GM18520 (cell line): Measurements from ENCODE around the gene EMC10.
"Not testable (repeated sequence)": the region's sequence is repeated elsewhere in the genome, so short reads cannot be mapped to it uniquely, and the experiment has no call there.

ENCODE experiments used
- ATAC-seq: cut with Tn5 transposase; IDR thresholded peaks from one replicate; pipeline ENCODE4 v1.9.1; 2021; ENCODE audit not compliant: unreplicated experiment

Gene EMC10

DNA sequence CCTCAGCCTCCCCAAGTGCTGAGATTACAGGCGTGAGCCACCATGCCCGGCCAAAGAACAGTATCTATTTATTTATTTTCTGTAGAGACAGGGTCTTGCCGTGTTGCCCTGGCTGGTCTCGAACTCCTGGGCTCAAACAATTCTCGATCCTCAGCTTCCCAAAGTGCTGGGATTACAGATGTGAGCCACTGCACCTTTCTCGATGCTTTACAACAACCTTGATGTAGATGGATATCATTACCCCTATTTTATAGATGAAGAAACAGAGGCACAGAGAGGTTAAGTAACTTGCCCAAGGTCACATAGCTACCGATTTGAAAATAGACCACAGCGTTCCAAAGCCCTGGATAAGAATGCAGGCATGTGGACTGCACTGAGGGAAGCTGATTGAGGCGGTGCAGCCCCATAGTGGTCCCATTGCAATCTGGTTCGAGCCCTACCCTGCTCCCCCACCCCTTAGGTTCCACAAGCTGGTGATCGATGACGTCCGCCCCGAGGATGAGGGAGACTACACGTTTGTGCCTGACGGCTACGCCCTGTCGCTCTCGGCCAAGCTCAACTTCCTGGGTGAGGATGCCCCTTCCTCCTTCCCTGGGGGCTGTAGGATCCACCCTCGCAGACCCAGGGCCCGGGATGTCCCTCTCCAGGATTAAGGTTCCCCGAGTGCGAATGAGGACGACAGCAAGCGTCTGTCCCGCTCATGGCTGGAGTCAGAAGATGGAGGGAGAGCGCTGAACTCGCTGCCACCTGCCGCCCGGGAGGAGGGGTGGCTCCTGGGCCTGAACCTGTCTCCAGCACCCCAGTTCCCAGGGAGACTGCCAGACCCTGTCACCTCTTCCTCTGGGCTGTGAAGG lies 25.7 kb upstream of the EMC10 start:
- ATAC-seq = no peak

GRCh38 chr19:50451223-50451534 lies 25.1 kb upstream of the EMC10 start:
- no peak for ATAC-seq

DNA sequence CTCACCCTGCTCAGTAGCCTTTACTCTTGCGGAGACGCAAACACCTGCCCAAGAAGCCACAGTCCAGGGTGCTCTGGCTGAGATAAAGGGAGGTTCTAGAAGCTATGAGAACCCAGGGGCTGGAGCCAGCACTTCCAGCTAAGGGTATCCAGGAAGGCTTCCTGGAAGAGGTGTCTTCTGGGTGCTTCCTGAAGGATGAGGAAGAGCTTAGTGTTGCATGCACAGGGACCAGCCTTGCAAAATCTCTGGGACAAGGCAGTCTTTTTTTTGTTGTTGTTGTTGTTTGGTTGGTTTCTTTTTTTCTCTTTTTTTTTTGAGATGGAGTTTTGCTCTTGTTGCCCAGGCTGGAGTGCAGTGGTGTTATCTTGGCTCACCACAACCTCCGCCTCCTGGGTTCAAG lies 23.1 kb upstream of the EMC10 start:
- ATAC-seq = no peak

- no peak for ATAC-seq
Observed at GRCh38 chr19:50455992-50456391, 20.3 kb upstream of the EMC10 start.

- no peak for ATAC-seq
Observed at GRCh38 chr19:50457300-50457699, 19.0 kb upstream of the EMC10 start.

DNA sequence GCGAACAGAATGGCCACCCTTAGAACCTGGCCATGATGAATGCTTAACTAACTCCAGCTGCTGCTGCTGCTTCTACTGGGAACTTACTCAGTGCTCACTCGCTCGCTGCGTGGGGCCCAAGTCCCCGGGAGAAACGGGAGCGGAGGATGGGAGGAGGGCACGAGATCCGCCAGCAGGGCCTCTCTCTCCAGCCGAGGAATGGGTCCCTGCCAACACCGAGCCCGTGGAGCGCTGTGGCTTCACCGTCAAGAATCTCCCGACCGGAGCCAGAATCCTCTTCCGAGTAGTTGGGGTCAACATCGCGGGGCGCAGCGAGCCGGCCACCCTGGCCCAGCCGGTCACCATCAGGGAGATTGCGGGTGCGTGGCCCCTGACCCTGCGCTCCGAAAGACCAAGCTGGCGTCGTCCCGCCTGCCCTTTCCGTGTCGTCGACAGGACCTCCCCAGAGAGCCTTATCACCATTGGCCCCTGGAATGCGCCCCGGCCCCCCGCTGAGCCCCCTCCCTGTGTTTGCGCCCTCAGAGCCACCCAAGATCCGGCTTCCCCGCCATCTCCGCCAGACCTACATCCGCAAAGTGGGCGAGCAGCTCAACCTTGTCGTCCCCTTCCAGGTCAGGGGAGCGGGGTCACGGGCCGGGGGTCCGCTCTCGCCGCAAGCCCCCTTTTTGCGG lies 17.8 kb upstream of the EMC10 start:
- no peak for ATAC-seq

DNA sequence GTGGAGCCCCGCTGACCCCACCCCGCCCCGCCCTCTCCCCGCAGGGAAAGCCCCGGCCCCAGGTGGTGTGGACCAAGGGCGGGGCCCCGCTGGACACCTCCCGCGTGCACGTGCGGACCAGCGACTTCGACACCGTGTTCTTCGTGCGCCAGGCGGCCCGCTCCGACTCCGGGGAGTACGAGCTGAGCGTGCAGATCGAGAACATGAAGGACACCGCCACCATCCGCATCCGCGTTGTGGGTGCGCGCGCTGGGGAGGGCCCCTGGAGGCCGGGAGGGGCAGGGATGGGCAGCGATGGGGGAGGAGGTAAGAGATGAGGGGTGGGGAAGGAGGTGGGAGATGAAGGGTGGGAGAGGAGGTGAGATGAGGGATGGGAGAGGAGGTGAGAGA lies 17.2 kb upstream of the EMC10 start:
- ATAC-seq = no peak

DNA sequence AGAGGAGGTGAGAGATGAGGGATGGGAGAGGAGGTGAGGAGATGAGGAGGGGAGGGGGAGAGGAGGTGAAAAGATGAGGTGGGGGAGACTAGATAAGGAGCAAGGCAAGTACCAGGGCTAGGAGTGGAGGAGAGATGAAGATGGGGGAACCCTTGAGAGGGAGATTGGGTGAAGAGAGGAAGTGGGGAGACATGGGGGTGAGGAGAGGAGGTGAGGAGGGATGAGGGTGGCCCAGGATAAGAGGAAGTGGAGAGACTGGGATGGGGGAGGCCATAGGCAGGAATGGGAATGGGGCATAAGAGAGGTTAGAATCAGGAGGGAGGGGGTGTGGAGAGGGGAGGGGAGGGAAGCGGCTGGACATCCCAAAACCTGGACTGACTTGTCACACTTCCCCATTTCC lies 16.7 kb upstream of the EMC10 start:
- no peak for ATAC-seq

DNA sequence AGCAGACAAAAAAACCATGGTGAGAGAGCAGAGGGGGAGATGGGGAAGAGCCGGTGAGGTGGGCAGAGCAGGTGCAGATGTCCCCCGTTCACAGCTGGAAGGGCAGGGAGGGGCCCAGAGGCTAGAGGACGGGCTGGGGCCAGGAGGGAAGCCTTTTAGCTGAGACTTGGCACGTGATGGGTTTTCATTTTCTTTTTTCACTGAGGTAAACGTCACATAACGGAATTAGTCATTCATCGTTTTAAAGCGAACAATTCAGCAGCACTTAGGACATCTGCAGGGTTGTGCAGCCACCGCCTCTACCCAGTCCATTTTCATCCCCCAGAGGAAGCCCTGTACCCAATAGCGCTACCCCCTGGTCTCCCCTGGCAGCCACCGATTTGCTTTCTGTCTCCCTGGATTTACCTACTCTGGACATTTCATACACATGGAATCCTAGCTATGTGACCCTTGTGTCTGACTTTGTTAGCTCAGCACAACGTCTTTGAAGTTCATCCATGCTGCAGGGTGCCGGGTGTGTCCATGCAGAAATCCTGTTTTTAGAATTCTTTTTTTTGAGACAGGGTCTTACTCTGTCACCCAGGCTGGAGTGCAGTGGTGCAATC lies 16.0 kb upstream of the EMC10 start:
- no peak for ATAC-seq

GRCh38 chr19:50461066-50461875 lies 15.0 kb upstream of the EMC10 start:
- no peak for ATAC-seq

DNA sequence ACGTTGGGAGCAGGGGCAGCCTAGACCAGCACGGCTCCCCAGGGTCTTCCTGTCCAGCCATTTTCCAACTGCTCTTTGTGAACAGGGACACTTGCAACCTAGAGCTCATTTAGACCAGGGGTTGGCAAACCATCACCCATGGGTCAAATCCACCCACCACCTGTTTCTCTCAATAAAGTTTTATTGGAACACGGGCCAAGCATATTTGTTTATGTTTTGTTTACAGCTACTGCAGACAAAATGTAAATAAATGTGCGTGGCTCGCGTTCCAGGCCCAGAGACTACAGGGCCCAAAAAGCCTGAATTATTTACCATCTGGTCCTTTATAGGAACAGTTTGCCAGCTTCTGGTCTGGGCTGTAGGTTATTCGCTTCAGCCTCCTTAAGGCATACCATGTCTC lies 13.3 kb upstream of the EMC10 start:
- no peak for ATAC-seq

- no peak for ATAC-seq
Observed at GRCh38 chr19:50464348-50464747, 12.0 kb upstream of the EMC10 start.

DNA sequence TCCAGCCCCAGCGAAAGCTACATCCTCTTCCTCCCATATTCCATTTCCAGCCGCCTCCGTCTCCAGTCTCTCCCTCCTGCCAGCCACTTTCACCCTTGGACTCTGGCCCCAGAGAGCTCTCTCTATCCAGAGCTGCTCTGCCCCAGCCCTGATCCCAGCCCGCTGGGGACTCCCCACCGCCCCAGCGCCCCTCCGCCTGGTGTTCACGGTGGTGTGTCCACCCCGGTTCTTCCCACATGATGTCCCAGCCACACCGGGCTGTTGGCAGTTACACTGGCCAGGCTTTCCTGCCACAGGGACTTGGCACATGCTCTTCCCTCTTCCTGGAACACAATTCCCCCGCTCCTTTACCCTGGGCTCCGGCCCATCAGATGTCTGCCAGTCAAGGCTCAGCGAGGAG lies 11.3 kb upstream of the EMC10 start:
- no peak for ATAC-seq

- no peak for ATAC-seq
Observed at GRCh38 chr19:50465986-50466705, 10.2 kb upstream of the EMC10 start.

DNA sequence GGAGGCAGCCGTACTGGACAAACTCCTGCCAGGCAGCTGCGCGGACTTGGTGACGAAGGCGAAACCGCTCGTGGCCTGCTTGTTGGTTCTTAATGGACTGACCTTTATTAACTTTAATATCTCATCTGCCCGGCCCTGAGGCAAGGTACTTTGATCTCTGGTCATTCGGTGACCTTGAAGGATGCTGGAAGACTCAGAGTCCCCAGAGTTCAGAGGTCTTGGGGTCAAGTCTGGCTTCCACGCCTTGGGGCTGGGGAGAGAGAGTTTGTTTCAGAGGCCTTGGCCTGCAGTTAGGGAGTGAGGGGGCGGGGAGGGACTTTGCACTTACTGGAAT lies 9.6 kb upstream of the EMC10 start:
- no peak for ATAC-seq

DNA sequence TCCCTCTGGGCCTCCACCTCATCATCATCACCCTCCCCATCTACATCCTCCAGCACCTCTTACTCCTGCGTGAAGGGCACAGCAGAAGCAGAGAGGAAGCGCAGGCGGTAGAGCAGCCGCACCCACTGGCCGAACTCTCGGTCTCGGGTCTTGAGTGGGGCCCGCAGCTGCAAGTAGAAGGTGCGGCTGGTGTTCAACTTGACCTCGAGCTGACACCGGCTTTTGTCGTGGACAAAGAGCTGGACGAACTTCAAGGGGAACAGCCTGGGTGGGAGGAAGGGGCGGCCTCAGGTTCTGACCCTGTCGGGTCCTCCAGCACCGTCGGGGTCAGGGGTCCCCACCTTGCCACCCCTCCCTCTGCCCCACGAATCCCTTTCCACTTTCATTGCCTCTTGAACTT lies 8.7 kb upstream of the EMC10 start:
- no peak for ATAC-seq

DNA sequence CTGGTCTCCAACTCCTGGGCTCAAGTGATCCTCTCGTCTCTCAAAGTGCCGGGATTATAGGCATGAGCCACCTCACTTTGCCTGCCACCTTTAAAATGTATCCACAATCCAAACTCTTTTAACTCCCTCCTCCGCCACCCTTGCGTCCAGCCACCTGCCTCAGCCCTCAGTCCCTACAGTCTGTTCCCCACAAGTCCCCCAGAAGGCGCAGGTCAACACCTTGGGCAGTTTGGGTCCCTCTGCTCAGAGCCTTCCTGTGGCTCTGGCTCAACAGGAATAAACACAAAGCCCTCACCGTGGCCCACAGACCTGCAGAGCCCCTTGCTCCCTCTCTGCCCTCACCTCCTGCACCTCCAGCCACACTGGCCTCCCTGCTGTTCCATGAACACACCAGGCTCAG lies 7.5 kb upstream of the EMC10 start:
- ATAC-seq = no peak

GRCh38 chr19:50473336-50473735 lies 3.0 kb upstream of the EMC10 start:
- ATAC-seq = not testable (repeated sequence)

DNA sequence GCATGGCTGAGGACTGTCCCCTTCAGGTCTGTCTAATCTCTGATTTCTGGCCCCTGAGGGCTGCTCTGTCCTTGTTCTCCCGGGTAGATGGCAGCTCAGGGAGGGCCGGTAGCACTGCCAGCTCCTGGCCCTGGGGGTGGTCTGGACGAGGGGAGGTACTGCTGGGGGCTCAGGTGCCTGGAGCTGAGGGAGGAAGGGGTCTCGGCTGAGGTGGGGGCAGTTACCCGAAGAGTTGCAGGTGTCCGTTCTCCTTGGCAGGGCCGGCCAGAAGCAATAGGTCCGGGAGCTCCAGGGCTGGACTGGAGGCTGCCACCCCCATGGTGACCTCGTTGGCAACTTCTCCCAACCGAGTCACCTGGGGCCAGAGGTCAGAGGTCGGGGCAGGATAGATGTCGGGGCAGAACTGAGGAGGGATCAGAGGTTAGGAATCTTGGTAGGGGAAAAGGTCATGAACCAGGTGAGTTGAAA lies 1.2 kb upstream of the EMC10 start:
- no peak for ATAC-seq

- no peak for ATAC-seq
Observed at GRCh38 chr19:50475736-50476223, 527 bp upstream of the EMC10 start.

DNA sequence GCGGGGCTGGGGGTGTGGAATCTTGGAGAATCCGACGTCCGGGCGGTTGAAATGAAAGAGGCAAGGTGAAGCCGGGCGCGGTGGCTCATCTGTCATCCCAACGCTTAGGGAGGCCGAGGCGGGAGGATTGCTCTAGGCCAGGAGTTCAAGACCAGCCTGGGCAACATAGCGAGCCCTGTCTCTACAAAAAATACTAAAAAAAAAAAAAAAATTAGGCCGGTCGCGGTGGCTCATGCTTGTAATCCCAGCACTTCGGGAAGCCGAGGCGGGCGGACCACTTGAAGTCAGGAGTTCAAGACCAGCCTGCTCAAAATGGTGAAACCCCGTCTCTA lies 566 bp downstream of the EMC10 start:
- ATAC-seq = no peak
